ENCODE data around the gene NT5C1B. TPM values are rescaled to one million over a fixed set of nuclear protein-coding genes. Genes with fewer than 3 reads are reported as not detected.

Gene NT5C1B
- total and polyA plus RNA-seq, 2 experiments from 2014 or later = not detected

DNA sequence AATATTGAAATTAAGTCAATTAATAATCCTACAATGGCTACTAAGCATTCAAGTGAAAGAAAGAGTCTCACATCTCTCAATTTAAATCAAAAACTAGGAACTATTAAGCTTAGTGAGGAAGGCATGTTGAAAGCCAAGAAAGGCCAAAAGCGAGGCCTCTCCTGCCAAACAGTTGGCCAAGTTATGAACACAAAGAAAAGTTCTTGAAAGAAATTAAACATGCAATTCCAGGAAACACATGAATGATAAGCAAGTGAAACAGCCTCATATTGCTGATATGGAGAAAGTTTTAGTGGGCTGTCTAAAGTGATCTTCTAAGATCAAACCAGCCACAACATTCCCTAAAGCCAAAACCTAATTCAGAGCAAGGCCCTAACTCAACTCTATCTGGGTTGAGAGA, 40.7 kb downstream of the NT5C1B start (continued):
- TF ChIP-seq, protein P1, sequence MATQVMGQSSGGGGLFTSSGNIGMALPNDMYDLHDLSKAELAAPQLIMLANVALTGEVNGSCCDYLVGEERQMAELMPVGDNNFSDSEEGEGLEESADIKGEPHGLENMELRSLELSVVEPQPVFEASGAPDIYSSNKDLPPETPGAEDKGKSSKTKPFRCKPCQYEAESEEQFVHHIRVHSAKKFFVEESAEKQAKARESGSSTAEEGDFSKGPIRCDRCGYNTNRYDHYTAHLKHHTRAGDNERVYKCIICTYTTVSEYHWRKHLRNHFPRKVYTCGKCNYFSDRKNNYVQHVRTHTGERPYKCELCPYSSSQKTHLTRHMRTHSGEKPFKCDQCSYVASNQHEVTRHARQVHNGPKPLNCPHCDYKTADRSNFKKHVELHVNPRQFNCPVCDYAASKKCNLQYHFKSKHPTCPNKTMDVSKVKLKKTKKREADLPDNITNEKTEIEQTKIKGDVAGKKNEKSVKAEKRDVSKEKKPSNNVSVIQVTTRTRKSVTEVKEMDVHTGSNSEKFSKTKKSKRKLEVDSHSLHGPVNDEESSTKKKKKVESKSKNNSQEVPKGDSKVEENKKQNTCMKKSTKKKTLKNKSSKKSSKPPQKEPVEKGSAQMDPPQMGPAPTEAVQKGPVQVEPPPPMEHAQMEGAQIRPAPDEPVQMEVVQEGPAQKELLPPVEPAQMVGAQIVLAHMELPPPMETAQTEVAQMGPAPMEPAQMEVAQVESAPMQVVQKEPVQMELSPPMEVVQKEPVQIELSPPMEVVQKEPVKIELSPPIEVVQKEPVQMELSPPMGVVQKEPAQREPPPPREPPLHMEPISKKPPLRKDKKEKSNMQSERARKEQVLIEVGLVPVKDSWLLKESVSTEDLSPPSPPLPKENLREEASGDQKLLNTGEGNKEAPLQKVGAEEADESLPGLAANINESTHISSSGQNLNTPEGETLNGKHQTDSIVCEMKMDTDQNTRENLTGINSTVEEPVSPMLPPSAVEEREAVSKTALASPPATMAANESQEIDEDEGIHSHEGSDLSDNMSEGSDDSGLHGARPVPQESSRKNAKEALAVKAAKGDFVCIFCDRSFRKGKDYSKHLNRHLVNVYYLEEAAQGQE (IDR thresholded peaks at IDR 0.05; ENCODE audit: unreplicated experiment) = no peak
- TF ChIP-seq POLR2AphosphoS5 (IDR thresholded peaks at IDR 0.05; ENCODE audit: low read depth) (no peak), JUNB (IDR thresholded peaks at IDR 0.05; ENCODE audit: unreplicated experiment) (no peak), CREB1 (CRISPR knock-in tag; IDR thresholded peaks at IDR 0.05; ENCODE audit: low read depth) (no peak), ZNF114 (CRISPR knock-in tag; IDR thresholded peaks at IDR 0.05) (no peak), NANOG (IDR thresholded peaks at IDR 0.05; ENCODE audit: borderline replicate concordance) (no peak), ZNF331 (CRISPR knock-in tag; IDR thresholded peaks at IDR 0.05; ENCODE audit: low read depth) (no peak), EZH2phosphoT487 (IDR thresholded peaks at IDR 0.05; ENCODE audit: unreplicated experiment) (no peak), STAT1 (IDR thresholded peaks at IDR 0.05; ENCODE audit: unreplicated experiment) (no peak)
- TF ChIP-seq, protein P2, sequence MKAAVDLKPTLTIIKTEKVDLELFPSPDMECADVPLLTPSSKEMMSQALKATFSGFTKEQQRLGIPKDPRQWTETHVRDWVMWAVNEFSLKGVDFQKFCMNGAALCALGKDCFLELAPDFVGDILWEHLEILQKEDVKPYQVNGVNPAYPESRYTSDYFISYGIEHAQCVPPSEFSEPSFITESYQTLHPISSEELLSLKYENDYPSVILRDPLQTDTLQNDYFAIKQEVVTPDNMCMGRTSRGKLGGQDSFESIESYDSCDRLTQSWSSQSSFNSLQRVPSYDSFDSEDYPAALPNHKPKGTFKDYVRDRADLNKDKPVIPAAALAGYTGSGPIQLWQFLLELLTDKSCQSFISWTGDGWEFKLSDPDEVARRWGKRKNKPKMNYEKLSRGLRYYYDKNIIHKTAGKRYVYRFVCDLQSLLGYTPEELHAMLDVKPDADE (IDR thresholded peaks at IDR 0.05) = no peak
- TF ChIP-seq, protein P3, sequence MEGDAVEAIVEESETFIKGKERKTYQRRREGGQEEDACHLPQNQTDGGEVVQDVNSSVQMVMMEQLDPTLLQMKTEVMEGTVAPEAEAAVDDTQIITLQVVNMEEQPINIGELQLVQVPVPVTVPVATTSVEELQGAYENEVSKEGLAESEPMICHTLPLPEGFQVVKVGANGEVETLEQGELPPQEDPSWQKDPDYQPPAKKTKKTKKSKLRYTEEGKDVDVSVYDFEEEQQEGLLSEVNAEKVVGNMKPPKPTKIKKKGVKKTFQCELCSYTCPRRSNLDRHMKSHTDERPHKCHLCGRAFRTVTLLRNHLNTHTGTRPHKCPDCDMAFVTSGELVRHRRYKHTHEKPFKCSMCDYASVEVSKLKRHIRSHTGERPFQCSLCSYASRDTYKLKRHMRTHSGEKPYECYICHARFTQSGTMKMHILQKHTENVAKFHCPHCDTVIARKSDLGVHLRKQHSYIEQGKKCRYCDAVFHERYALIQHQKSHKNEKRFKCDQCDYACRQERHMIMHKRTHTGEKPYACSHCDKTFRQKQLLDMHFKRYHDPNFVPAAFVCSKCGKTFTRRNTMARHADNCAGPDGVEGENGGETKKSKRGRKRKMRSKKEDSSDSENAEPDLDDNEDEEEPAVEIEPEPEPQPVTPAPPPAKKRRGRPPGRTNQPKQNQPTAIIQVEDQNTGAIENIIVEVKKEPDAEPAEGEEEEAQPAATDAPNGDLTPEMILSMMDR (conservative IDR thresholded peaks at IDR 0.05; ENCODE audit: low read depth in 2 of 2) = no peak

DNA sequence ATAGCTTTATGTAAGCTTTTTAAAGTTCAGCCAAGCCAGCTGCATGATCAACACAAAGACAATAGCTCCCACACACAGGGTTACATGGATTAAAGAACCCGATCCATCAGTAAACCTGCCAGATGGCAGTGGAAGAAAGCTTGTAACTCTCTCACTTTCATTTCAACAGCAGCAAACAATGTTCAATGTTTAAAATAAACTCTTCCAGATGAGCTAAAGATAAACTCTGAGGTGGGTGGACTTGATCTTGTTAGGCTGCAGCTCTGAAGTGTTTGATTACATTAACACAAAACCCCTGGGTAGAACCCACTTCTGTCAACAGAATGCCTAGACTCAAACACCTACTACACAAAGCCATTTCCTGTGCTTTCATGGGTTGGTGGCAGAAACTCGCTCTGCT, 42.8 kb downstream of the NT5C1B start:
- Mint-ChIP-seq H3K4me1 (peaks cover 13% of the 10 kb centered on the region), H3K27ac (peak overlapping the region; percentile 18; the same call in 1 of the 2 replicates), H3K4me3 (no peak overlapping the region), H3K27me3 (ENCODE audit: insufficient read depth, low read depth, poor library complexity) (no peaks in the 10 kb centered on the region), H3K36me3 (ENCODE audit: low read depth) (no peaks in the 10 kb centered on the region), H3K9me3 (no peaks in the 10 kb centered on the region)
- DNase-seq (ENCODE audit: low spot score) = peak; percentile 52
- Histone ChIP-seq H3K9me2 (ENCODE audit: insufficient read depth) (no peaks in the 10 kb centered on the region), H2AFZ (no peak overlapping the region), H3K4me2 (no peak overlapping the region), H3F3A (replicated peaks; ENCODE audit: low read depth) (no peaks in the 10 kb centered on the region), H4K20me1 (replicated peaks; ENCODE audit: insufficient read depth) (0 out of 2 replicates have a peak, but pooled peaks cover 2% of the 10 kb centered on the region), H3K27ac (ENCODE audit: low read depth) (no peak overlapping the region), H3K79me2 (replicated peaks; ENCODE audit: insufficient read depth) (no peaks in the 10 kb centered on the region), H3K27me3 (ENCODE audit: insufficient read depth) (no peaks in the 10 kb centered on the region), H3K36me3 (ENCODE audit: insufficient read depth) (no peaks in the 10 kb centered on the region), H3K4me1 (ENCODE audit: insufficient read depth) (peaks cover 4% of the 10 kb centered on the region; the same call in 1 of the 2 replicates), H3K4me3 (no peak overlapping the region)
- peak; percentile 68 for ATAC-seq
- no peak for TF ChIP-seq JUNB (IDR thresholded peaks at IDR 0.05; ENCODE audit: unreplicated experiment)
- TF ChIP-seq EZH2 (IDR thresholded peaks at IDR 0.05; ENCODE audit: low read depth, unreplicated experiment) = no peak
- TF ChIP-seq, protein P4, sequence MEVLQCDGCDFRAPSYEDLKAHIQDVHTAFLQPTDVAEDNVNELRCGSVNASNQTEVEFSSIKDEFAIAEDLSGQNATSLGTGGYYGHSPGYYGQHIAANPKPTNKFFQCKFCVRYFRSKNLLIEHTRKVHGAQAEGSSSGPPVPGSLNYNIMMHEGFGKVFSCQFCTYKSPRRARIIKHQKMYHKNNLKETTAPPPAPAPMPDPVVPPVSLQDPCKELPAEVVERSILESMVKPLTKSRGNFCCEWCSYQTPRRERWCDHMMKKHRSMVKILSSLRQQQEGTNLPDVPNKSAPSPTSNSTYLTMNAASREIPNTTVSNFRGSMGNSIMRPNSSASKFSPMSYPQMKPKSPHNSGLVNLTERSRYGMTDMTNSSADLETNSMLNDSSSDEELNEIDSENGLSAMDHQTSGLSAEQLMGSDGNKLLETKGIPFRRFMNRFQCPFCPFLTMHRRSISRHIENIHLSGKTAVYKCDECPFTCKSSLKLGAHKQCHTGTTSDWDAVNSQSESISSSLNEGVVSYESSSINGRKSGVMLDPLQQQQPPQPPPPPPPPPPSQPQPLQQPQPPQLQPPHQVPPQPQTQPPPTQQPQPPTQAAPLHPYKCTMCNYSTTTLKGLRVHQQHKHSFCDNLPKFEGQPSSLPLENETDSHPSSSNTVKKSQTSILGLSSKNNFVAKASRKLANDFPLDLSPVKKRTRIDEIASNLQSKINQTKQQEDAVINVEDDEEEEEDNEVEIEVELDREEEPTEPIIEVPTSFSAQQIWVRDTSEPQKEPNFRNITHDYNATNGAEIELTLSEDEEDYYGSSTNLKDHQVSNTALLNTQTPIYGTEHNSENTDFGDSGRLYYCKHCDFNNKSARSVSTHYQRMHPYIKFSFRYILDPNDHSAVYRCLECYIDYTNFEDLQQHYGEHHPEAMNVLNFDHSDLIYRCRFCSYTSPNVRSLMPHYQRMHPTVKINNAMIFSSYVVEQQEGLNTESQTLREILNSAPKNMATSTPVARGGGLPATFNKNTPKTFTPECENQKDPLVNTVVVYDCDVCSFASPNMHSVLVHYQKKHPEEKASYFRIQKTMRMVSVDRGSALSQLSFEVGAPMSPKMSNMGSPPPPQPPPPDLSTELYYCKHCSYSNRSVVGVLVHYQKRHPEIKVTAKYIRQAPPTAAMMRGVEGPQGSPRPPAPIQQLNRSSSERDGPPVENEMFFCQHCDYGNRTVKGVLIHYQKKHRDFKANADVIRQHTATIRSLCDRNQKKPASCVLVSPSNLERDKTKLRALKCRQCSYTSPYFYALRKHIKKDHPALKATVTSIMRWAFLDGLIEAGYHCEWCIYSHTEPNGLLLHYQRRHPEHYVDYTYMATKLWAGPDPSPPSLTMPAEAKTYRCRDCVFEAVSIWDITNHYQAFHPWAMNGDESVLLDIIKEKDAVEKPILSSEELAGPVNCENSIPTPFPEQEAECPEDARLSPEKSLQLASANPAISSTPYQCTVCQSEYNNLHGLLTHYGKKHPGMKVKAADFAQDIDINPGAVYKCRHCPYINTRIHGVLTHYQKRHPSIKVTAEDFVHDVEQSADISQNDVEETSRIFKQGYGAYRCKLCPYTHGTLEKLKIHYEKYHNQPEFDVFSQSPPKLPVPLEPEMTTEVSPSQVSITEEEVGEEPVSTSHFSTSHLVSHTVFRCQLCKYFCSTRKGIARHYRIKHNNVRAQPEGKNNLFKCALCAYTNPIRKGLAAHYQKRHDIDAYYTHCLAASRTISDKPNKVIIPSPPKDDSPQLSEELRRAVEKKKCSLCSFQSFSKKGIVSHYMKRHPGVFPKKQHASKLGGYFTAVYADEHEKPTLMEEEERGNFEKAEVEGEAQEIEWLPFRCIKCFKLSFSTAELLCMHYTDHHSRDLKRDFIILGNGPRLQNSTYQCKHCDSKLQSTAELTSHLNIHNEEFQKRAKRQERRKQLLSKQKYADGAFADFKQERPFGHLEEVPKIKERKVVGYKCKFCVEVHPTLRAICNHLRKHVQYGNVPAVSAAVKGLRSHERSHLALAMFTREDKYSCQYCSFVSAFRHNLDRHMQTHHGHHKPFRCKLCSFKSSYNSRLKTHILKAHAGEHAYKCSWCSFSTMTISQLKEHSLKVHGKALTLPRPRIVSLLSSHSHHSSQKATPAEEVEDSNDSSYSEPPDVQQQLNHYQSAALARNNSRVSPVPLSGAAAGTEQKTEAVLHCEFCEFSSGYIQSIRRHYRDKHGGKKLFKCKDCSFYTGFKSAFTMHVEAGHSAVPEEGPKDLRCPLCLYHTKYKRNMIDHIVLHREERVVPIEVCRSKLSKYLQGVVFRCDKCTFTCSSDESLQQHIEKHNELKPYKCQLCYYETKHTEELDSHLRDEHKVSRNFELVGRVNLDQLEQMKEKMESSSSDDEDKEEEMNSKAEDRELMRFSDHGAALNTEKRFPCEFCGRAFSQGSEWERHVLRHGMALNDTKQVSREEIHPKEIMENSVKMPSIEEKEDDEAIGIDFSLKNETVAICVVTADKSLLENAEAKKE (CRISPR knock-in tag; IDR thresholded peaks at IDR 0.05) = no peak
